GM12892 (cell line): Measurements from ENCODE around the gene ZCCHC18.
"Not testable (repeated sequence)": the region's sequence is repeated elsewhere in the genome, so short reads cannot be mapped to it uniquely, and the experiment has no call there.

Experiments
- POLR2A ChIP-seq: IDR thresholded peaks from 2 replicates; pipeline ENCODE4 v1.6.1; 2011; ENCODE audit warnings: low read depth, low read length, control low read depth
- POLR2AphosphoS5 ChIP-seq: IDR thresholded peaks from 2 replicates; pipeline ENCODE4 v1.6.1; 2011; ENCODE audit warnings: low read depth, low read length, control low read depth
- TAF1 ChIP-seq: IDR thresholded peaks from 2 replicates; pipeline ENCODE4 v1.6.1; 2011; ENCODE audit warnings: low read depth, mild to moderate bottlenecking, control low read depth, low read length, borderline replicate concordance

GRCh38 chrX:104110491-104111240, 1.7 kb upstream of the ZCCHC18 start:
- TF ChIP-seq POLR2A, POLR2AphosphoS5, TAF1: not testable (repeated sequence)
